PFSK-1 (cell line): ENCODE results near the gene PARP3.

ENCODE experiments used
- FOXP2 ChIP-seq: optimal IDR thresholded peaks from 2 replicates; pipeline ENCODE3; 2011; ENCODE audit warnings: borderline replicate concordance, control low read depth, inconsistent platforms; ENCODE audit not compliant: insufficient read depth; ENCODE audit errors: extremely low read length, extremely low read depth
- POLR2AphosphoS5 ChIP-seq: IDR thresholded peaks from 2 replicates; pipeline ENCODE4 v1.6.1; 2012; ENCODE audit warnings: low read depth, mild to moderate bottlenecking, control low read depth, low read length, moderate library complexity
- SIN3A ChIP-seq: IDR thresholded peaks from 2 replicates; pipeline ENCODE4 v1.6.1; 2012; ENCODE audit warnings: mild to moderate bottlenecking, low read length, moderate library complexity, borderline replicate concordance; ENCODE audit not compliant: insufficient read depth
- TAF1 ChIP-seq: IDR thresholded peaks from 2 replicates; pipeline ENCODE4 v1.6.1; 2012; ENCODE audit warnings: low read length, control low read depth, borderline replicate concordance; ENCODE audit not compliant: insufficient read depth
- TF ChIP-seq, protein P1 (sequence below), 2 experiments: IDR thresholded peaks; 2 replicates each; pipeline versions ENCODE4 v1.6.1 to v1.8.0; 2011 to 2012; ENCODE audit warnings: low read depth in 2 of 2, low read length in 2 of 2, control low read depth in 1 of 2, inconsistent platforms in 1 of 2, mild to moderate bottlenecking in 1 of 2, moderate library complexity in 1 of 2; ENCODE audit not compliant: insufficient read depth in 1 of 2

Gene PARP3

DNA sequence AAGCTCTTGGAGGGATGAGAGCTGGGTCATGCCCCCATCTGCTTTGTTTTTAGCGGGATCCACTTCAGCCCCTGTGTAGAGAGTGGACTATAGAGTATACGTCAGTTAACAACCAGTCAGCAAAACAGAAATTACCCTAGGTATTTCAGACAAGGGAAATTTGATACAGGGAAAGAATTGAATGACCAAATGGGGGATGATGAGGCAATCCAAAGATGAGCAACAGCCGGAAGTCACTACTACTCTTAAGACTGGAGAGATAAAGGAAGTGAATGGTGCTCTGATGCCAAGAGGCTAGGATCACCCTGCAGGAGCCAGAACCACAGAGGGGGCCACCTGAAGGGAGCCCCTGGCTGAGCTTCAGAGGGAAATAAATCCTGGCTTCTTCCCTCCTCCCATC is 11.3 kb downstream of the PARP3 start:
- TF ChIP-seq, protein P1, sequence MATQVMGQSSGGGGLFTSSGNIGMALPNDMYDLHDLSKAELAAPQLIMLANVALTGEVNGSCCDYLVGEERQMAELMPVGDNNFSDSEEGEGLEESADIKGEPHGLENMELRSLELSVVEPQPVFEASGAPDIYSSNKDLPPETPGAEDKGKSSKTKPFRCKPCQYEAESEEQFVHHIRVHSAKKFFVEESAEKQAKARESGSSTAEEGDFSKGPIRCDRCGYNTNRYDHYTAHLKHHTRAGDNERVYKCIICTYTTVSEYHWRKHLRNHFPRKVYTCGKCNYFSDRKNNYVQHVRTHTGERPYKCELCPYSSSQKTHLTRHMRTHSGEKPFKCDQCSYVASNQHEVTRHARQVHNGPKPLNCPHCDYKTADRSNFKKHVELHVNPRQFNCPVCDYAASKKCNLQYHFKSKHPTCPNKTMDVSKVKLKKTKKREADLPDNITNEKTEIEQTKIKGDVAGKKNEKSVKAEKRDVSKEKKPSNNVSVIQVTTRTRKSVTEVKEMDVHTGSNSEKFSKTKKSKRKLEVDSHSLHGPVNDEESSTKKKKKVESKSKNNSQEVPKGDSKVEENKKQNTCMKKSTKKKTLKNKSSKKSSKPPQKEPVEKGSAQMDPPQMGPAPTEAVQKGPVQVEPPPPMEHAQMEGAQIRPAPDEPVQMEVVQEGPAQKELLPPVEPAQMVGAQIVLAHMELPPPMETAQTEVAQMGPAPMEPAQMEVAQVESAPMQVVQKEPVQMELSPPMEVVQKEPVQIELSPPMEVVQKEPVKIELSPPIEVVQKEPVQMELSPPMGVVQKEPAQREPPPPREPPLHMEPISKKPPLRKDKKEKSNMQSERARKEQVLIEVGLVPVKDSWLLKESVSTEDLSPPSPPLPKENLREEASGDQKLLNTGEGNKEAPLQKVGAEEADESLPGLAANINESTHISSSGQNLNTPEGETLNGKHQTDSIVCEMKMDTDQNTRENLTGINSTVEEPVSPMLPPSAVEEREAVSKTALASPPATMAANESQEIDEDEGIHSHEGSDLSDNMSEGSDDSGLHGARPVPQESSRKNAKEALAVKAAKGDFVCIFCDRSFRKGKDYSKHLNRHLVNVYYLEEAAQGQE (IDR thresholded peaks at IDR 0.05; ENCODE audit: insufficient read depth in 1 of 2, low read depth in 2 of 2, low read length in 2 of 2): no peak
- no peak for TF ChIP-seq POLR2AphosphoS5
- TF ChIP-seq TAF1: no peak
- TF ChIP-seq FOXP2: no peak
- no peak for TF ChIP-seq SIN3A

DNA sequence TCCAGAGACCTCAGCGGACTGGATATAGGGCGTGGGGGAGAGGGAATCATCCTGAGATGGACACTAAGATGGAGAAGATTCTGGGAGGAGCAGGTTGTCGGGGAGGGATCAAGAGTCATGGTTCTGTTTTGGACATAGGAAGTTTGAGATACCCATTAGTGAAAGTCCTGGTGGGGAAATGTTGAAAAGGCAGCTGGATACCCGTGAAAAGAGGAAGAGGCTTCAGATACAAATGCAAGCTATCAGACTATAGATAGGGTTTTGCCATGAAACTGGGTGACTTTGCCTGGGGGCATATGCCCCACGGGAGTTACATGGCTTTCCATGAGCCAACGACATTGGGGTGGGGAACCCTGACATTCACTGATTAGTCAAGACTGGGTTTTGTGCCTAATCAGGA is 11.9 kb downstream of the PARP3 start:
- TF ChIP-seq TAF1 (no peak), SIN3A (no peak), POLR2AphosphoS5 (no peak), FOXP2 (no peak)
- TF ChIP-seq, protein P1 (IDR thresholded peaks at IDR 0.05; ENCODE audit: insufficient read depth in 1 of 2, low read depth in 2 of 2, low read length in 2 of 2): no peak

DNA sequence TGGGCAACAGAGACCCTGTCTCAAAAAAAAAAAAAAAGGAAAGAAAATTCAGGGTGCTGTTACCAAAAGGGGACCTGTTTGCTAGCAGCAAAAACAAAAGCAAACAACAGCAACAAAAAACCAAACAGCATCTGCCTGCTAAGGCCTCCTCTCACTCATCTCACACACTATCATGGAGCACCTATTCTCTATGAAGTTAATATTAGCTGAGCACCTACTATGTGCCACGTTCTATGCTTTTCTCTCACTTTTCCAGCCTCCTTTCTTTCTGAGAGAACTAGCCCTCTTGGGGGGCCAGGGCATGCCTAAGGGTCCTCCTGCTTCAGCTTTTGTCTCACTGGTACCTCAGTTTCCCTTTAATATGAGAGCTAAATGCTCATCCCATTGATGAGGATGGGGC is 12.6 kb downstream of the PARP3 start:
- no peak for TF ChIP-seq SIN3A
- TF ChIP-seq, protein P1 (IDR thresholded peaks at IDR 0.05; ENCODE audit: insufficient read depth in 1 of 2, low read depth in 2 of 2, low read length in 2 of 2): no peak
- no peak for TF ChIP-seq FOXP2
- no peak for TF ChIP-seq TAF1
- TF ChIP-seq POLR2AphosphoS5: no peak

DNA sequence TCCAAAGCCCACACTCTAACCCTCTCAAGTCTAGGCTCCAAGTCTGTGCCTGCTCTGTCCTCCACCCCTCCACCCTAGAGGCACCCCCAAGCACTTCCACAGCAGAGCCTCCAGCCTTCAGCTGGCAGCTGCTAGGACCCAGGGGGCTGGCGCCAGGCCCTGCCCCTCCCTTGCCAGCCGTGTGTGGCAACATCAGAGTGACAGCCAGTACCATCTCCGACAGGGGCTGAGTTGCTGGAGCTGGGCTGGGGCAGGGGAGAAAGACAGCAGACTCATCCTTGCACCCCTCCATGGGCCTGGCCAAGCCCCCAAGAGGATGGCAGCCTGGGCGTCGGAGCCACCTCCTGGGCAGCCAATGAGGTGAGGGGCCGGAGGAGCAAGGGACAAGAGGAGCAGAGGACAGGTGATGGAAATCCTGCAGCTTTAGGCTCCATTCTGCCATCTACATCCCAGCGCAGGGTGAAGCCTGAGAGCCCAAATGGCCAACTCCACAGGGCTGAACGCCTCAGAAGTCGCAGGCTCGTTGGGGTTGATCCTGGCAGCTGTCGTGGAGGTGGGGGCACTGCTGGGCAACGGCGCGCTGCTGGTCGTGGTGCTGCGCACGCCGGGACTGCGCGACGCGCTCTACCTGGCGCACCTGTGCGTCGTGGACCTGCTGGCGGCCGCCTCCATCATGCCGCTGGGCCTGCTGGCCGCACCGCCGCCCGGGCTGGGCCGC is 13.2 kb downstream of the PARP3 start, which contains the start of gene GPR62:
Gene GPR62 (plus strand): TSS at position 207 of the 718 bp plus-strand sequence. CDS start 272 bp downstream, at position 479.
- TF ChIP-seq SIN3A (no peak), TAF1 (no peak), POLR2AphosphoS5 (no peak), FOXP2 (no peak)
- TF ChIP-seq, protein P1 (IDR thresholded peaks at IDR 0.05; ENCODE audit: insufficient read depth in 1 of 2, low read depth in 2 of 2, low read length in 2 of 2): no peak
